GM19239 (cell line): Measurements from ENCODE around the gene LHPP.

Experiments
- DNase-seq: peaks from one replicate; pipeline ENCODE4 v3.0.0; 2011; ENCODE audit warnings: low spot score; ENCODE audit not compliant: insufficient read length
- FAIRE-seq: peaks from 2 replicates; lab custom pipeline; 2011; peaks lifted over from hg19 to GRCh38; lab: Jason Lieb, UNC

LHPP gene

GRCh38 chr10:124661660-124662180, 200.1 kb downstream of the LHPP start:
- DNase-seq: no peak
- FAIRE-seq: no peak

GRCh38 chr10:124663228-124663627, 201.6 kb downstream of the LHPP start:
- no peak for DNase-seq
- FAIRE-seq: no peak
